GM19372 (cell line): ENCODE results near the gene C19orf44.

ENCODE experiments used
- ATAC-seq: cut with Tn5 transposase; IDR thresholded peaks from one replicate; pipeline ENCODE4 v1.9.1; 2021; ENCODE audit warnings: mild to moderate bottlenecking, low read depth, moderate library complexity; ENCODE audit not compliant: unreplicated experiment

C19orf44 gene

GRCh38 chr19:16566161-16566560 lies 70.0 kb downstream of the C19orf44 start:
- ATAC-seq: no peak

- ATAC-seq: no peak
Observed at GRCh38 chr19:16566702-16567101, 70.5 kb downstream of the C19orf44 start.

- no peak for ATAC-seq
Observed at GRCh38 chr19:16569609-16570320, 73.6 kb downstream of the C19orf44 start.
